Astrocyte of the spinal cord (primary cell): ENCODE measurements around the gene POLA2.

Source experiments
- DNase-seq: peaks from one replicate; pipeline ENCODE4 v3.0.0; 2011; ENCODE audit warnings: low read depth, low spot score
- H3K4me3 ChIP-seq: 2 replicates; pipeline ENCODE4 v1.5.1; 2011; ENCODE audit warnings: low read depth, mild to moderate bottlenecking, low read length, moderate library complexity
- in situ Hi-C: cut with HindIII; loops from 2 replicates; pipeline ENCODE4 v1.10.0; 2017; ENCODE audit warnings: low sequenced_read_pairs
- TF ChIP-seq, protein P1 (sequence below): IDR thresholded peaks from 2 replicates; pipeline ENCODE4 v1.5.1; 2012; ENCODE audit warnings: low read depth, mild to moderate bottlenecking, low read length, inconsistent platforms

POLA2 gene

DNA sequence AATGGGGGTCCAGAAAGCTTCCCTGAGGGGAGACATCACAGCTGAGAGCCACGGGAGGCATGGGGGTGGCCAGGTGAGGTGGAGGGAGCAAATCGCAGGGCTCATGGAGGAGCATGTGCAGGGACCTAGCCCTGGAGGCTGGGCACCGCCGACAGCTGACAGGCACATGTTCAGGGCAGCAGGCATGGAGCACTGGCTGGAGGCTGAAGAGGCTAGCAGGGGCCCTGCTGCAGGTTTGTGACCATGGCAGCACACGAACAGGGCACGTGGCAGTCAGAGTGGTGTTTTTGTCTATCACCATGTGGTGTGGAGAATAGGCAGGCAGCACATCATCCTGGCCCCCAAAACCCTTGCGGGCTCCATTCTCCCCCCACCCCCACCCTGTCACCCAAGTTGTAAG lies 42.9 kb downstream of the POLA2 start:
- no peak overlapping the region for H3K4me3 ChIP-seq
- in situ Hi-C loops = no loop called here

DNA sequence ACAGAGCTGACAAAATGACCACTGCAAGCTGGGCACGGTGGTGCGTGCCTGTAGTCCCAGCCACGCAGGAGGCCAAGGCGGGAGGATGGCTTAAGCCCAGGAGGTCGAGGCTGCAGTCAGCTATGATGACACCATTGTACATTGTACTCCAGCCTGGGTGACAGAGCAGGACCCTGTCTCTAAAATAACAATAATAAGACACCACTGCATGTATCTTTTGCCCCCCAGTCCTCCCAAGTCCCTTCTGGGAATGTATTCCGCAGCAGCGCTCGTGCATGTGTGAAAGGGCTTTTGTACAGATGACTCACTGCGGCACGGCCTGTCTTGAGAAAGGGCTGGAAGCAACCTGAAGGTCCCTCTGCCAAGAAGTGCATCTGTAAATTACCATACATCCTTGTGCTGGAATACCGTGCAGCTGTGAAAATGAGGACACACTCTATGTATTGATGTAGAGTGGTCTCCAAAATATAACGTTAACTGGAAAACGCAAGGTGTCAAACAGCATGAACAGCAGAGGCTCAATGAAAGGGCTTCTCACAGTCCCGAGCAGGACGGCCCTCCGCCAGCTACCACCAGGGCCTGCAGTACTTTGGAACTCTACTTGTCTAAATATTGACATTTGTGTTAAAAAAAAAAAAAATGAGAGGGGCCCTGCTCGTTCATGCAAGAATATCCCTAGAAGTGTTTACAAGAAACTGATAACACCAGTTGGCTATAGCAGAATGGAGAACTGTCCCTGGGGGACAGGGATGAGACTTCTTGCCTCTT lies 43.9 kb downstream of the POLA2 start:
- peak; percentile 60 for DNase-seq
- TF ChIP-seq, protein P1, sequence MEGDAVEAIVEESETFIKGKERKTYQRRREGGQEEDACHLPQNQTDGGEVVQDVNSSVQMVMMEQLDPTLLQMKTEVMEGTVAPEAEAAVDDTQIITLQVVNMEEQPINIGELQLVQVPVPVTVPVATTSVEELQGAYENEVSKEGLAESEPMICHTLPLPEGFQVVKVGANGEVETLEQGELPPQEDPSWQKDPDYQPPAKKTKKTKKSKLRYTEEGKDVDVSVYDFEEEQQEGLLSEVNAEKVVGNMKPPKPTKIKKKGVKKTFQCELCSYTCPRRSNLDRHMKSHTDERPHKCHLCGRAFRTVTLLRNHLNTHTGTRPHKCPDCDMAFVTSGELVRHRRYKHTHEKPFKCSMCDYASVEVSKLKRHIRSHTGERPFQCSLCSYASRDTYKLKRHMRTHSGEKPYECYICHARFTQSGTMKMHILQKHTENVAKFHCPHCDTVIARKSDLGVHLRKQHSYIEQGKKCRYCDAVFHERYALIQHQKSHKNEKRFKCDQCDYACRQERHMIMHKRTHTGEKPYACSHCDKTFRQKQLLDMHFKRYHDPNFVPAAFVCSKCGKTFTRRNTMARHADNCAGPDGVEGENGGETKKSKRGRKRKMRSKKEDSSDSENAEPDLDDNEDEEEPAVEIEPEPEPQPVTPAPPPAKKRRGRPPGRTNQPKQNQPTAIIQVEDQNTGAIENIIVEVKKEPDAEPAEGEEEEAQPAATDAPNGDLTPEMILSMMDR = no peak
- in situ Hi-C loops = no loop called here
- H3K4me3 ChIP-seq = no peak overlapping the region

More for the DNA sequence above, 42.9 kb downstream of the POLA2 start:
- no peak for DNase-seq
- TF ChIP-seq, protein P1 = no peak

DNA sequence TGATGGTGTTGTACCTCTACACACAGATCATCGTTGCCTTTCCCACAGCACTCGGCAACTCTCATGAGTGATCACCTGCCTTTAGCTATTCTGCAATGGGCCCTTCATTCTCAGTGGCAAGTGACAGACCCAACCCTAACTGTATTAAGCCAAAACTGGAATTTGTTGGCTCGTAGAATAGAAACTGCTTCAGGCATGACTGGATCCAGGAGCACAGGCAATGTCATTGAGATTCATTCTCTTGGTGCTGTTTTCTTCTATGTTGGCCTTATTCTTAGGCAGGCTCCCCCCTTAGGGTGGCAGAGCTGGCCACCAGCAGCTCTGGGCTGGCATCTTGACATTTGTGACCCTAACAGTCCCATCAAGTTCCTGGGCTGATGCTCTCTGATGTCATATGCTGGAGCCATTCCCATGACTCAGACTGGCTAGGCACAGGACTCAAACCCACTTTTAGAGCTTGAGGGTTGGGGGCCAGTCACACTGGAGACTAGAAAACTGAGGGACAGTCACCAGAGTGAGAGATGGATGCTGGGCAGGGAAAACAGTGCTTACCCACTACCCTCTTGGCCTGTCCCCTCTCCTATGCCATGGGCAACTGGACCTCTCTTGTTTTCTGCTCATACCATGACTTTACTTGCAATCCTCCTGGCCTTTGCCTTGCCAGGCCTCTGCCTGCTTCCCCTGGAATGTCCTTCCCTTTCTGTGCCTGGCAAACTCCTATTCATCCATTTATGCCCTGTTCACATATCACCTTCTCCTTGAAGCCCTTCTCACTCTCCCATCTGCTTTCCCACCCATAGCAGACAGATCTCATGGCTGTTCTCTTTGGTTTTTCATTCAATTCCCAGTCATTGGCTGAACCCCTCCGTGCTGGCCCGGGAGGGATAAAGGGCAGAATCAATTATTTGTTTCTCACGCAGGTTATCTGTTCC lies 45.8 kb downstream of the POLA2 start:
- H3K4me3 ChIP-seq = no peak overlapping the region
- TF ChIP-seq, protein P1 = no peak
- in situ Hi-C loops = no loop called here
- no peak for DNase-seq

DNA sequence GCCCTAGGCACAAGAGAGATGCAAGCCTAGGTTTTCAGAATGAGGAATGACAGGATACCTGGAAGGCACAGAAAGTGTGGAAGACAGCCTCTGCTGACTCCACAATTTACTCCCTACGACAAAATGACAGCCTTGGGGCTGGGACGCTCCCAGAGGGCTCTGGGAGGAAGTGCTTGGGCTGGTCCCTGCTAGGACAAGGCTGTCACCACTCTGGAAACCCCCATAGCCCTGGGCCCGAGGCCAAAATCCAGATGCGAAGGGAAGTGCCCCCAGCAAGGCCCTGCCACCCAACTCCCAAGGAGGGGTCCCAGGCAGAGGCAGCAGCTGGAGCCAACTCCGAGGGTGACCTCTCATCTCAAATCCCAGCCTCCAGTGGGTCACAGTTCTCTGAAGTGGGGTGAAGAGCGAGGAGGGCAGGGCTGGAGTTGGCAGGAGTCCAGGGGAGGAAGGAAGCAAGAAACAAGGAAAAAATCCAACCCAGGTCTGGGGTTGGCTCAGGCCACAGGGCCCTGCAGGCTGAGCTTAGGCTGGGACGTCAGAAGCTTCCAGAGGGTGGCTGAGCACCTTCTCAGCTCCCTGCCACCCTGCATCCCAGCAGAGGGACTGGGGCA lies 46.6 kb downstream of the POLA2 start:
- no peak overlapping the region for H3K4me3 ChIP-seq
- in situ Hi-C loops = no loop called here
- DNase-seq = no peak
- TF ChIP-seq, protein P1 = no peak

DNA sequence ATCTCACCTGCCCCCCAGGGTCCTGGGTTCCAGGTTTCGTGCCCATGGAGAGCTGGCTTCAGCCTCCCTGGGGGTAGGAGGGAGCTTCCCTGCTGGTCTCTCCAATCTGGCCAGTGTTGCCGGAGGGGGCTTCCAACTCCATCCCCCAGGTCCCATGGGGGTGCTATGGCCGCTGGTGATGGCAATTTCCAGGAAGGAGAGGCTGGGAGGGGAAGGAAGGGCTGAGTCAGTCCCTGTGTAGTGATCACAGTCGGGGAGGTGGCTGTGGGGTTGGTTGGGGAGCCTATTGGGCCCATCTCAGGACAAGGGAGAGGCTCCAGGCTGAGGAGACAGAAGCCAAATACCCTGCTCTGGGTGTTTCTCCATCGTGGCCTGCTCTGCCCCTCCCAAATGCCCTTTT lies 47.2 kb downstream of the POLA2 start:
- no peak overlapping the region for H3K4me3 ChIP-seq
- in situ Hi-C loops = no loop called here
- no peak for DNase-seq
- TF ChIP-seq, protein P1 = no peak

DNA sequence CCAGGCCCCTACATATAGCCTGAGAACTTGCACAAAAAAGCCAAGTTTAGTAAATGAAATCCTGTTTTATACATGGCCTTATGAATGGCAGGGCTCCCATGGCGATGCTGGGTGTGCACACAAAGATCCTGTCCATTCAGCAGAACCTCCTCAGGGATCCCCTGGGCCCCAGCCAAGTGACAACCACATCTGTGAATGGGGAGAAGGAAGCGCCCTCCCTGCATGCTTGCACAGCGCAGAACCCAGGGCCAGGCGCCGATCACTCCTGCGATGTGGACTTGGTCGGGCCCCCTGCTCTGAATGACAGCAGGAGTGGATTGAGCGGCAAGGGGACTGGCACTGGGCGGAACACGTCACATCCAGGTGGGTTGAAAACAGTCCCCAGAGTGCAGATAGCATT lies 48.5 kb downstream of the POLA2 start:
- no peak overlapping the region for H3K4me3 ChIP-seq
- peak; percentile 47 for DNase-seq
- TF ChIP-seq, protein P1 = no peak
- in situ Hi-C loops = no loop called here
